HuH-7.5 (cell line): Measurements from ENCODE around the gene AHDC1.
"Not testable (repeated sequence)": the region's sequence is repeated elsewhere in the genome, so short reads cannot be mapped to it uniquely, and the experiment has no call there.

Experiments used
- DNase-seq: peaks from one replicate; pipeline ENCODE4 v3.0.0; 2011; ENCODE audit warnings: low spot score

Gene AHDC1

DNA sequence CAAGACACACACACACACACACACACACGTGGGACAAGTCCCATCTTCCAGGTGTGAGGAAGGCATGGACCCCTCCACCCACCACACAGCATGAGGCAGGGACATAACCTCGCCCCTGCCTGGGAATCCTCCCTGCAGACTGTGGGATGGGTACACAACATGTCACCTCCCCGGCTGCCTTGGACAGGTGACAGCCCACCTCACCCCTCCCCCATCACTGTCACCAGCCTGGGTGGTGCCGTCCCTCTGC lies 40.7 kb downstream of the AHDC1 start:
- DNase-seq, result no peak

DNA sequence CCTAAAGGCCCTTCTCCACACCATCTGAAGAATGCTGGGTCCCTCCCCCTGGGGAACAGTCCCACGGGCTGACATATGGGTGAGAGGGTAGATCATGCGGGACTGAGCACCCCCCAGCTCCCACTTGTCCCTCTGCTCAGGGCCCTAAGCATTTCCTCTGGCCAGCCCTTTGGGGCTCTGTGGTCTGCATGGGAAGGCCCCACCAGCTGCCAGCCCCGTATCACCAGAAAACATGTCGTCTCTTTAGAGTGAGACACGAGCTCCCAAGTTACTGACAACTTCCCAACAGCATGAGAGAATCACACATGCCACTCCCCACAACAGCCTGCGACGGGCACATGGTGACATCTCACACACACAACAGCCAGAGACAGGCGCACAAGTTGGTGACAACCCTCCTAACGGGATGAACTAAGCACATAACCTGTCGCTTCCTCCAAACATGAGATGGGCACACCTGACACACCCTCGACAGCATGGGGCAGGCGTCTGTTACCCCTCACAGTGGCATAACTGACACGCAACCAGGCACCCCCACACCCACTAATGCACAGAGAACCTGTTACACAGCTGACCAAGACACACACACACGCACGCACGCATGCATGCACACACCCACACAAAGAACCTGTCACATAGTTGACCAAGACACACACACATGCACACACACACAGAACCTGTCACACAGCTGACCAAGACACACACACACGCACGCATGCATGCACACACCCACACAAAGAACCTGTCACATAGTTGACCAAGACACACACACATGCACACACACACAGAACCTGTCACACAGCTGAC lies 41.2 kb downstream of the AHDC1 start:
- DNase-seq, result no peak

DNA sequence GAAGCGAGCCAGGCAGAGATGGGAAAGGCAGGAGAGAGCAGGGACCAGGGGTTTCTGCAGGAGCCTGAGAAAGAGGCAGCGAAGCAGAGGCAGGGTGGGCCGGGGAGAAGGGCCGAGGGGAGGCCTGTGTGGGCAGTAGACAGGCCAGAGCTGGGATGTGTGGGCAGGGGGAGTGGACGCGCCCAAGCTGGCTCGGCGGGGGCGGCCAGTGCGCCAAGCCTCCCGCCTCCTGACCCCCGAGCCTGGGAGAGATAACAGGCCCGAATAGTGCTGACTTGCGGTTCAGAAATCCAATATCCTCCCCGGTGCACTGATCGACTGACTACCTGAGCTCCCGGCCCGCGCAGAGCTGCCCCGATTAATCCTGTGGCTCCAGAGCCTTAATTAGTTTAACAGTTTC lies 41.9 kb downstream of the AHDC1 start:
- no peak for DNase-seq

- no peak for DNase-seq
Measured at GRCh38 chr1:27561124-27561899, 42.6 kb downstream of the AHDC1 start.

- no peak for DNase-seq
Measured at GRCh38 chr1:27560268-27561123, 43.4 kb downstream of the AHDC1 start.

- DNase-seq, result no peak
Measured at GRCh38 chr1:27559466-27560030, 44.4 kb downstream of the AHDC1 start.

DNA sequence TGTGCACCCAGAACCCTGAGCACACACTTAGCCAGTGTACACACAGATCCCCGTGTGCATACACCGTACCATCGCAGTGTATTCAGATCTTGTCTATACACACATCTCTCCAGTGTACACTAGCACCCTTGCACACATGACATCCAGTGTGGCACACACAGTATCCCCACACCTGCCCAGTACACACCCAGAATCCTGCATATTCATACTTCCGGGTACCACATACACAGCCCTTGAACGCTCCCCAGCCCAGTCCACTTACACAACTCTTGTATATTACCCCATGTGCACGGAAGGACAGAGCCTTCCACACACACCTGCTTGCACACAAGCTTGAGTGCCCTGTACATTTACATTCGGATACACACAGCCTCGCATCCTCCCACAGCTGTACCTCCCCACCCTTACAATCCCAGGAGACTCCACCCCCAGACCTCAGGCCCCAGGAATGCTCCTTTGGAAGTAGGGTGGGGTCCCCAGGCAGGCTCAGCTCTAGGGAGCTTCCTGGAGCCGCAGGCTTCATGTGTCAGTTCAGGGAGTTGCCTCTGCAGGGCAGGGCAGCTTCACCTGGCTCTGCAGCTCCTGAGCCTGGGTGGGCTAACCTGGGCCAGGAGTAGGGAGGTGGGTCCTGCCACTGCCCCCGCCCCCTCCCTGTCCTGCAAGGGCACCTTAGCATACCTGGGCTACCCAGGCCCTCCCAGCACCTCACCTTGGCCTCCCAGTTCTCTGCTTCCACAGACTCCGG lies 46.2 kb downstream of the AHDC1 start:
- DNase-seq, result no peak

- DNase-seq, result peak; percentile 93
Measured at GRCh38 chr1:27556781-27557595, 47.0 kb downstream of the AHDC1 start.

- no peak for DNase-seq
Measured at GRCh38 chr1:27556435-27556780, 47.5 kb downstream of the AHDC1 start.

DNA sequence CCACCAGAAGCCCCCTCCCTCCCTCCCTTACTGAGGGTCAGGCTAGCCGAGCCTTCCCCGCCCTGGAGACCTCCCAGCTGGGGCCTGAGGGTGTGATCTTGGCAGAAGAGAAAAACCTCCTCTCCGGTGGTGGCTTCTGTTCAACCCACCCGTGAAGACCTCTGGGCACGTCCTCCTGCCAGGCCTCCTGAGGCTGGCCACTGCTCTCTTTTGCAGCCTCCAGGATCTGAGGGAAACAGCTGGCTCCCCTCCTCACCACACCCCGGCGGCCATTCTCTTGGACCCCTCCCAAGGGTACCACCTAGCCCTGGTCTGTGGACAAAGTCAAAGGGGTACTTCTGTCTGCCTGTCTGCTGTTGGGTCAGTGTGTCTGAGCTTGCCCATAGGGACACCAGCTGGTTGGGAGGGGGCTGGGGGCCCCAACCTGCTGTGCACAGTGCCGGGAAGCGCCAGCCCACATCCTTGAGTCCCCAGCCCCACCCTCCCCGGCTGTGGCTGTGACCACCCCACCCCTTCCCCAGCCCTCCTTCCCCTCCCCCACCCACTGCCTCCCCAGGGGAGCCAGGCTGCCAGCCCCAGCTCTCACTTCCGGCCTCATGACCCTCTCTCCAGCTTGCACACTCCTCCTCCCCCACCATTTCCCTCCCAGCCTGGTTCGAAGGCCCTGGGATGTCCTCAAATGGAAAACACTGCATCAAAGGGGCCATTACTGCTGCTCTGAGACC lies 48.1 kb downstream of the AHDC1 start:
- DNase-seq, result no peak

- DNase-seq, result no peak
Measured at GRCh38 chr1:27554759-27555699, 48.9 kb downstream of the AHDC1 start.

DNA sequence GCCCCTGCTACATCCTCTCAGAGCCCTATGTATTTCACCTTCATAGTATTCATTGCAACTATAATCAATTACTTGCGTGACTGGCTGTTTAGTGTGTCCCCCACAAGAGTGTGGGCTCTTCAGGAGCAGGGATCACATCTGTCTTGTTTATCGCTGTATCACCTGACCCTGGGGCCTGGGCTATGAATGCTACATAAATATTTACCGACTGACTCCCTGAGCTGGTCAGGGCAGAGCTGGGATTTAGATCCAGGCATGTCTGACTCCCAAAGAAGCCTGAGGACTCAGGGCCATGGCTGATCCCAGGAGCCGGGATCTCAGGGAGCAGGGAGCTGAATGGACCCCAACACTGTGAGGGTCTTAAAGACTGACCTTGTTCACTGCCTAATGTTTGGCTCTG lies 49.7 kb downstream of the AHDC1 start:
- no peak for DNase-seq

DNA sequence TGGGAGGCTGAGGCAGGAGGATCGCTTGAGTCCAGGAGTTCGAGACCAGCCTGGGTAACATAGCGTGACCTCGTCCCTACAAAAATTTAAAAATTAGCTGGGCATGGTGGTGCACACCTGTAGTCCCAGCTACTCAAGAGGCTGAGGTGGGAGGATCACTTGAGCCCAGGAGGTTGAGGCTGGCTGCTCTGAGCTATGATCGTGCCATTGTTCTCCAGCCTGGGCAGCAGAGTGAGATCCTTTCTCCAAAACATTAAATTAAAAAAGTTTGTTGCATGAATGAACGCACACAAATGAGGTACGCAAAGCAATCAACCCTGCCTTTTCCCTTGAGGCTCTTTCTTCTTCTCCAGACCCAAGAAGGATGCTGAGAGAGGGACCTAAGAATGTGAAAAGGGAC lies 50.1 kb downstream of the AHDC1 start:
- not testable (repeated sequence) for DNase-seq

GRCh38 chr1:27552911-27553420 lies 51.0 kb downstream of the AHDC1 start:
- DNase-seq, result no peak

DNA sequence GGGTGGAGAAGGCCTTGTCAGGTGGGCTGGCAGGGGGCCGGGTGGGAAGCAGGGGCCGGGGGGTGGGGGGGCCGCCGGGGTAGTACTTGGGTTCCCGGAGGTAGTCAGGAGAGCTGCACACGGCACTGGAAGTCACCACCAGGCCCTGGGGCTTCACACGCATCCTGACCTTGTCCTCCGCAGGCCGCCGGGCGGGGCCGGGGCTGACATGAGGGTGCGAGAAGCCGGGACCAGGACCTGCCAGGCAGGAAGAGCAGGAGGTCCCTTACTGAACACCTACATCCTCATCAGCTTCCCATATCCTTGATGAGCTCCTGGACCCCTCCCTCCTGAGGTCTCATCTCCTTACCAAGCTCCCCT lies 52.0 kb downstream of the AHDC1 start:
- no peak for DNase-seq

- DNase-seq, result no peak
Measured at GRCh38 chr1:27551170-27551952, 52.6 kb downstream of the AHDC1 start.

DNA sequence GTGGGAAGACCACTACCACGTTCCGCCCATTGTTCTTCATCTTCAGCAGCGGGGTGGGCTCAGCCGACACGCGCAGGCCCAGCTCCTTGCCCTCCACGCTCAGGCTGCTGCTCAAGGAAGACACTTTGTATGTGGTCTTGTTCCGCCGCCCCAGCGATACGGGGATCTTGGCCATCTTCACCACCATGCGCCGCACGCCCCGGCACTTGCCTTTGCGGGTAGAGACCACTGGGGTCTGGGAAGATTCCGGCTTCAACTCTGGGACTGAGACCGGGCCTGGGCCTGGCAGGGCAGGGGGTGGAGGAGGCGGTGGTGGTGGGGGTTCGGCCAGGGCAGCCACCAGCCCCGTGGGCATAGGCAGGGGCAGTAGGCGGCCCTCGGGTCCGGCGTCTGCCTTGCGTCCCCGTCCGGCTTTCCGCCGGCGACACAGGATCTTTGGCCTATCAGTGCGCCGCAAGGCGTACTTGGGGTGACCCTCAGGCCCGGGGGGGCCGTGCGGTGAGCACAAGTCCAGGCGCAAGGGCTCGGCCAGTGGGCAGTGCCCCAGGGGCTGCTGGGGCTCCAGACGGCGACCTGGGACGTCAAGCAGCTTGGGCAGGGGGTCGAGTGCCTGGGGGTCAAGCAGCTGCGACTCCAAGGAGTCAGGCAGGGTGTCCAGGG lies 53.3 kb downstream of the AHDC1 start:
- DNase-seq, result no peak
